Daoy (cell line): ENCODE data around the gene PCNX3. TPM values are rescaled to one million over a fixed set of nuclear protein-coding genes. Genes with fewer than 3 reads are reported as not detected.
"Not testable (repeated sequence)": the region's sequence is repeated elsewhere in the genome, so short reads cannot be mapped to it uniquely, and the experiment has no call there.

Source experiments
- DNase-seq: peaks from one replicate; pipeline ENCODE4 v3.0.0-alpha.2; 2015; ENCODE audit warnings: low read depth
- total RNA-seq: library from RNA; depleted of rRNA; stranded (reverse); fragments of >200 nt; shearing (Covaris generic); gene quantifications from 2 replicates; pipeline ENCODE4 v1.2.3, GENCODE V29; 2014

Gene PCNX3
- total RNA-seq, 1 experiment from 2014 or later: 16.2 TPM

DNA sequence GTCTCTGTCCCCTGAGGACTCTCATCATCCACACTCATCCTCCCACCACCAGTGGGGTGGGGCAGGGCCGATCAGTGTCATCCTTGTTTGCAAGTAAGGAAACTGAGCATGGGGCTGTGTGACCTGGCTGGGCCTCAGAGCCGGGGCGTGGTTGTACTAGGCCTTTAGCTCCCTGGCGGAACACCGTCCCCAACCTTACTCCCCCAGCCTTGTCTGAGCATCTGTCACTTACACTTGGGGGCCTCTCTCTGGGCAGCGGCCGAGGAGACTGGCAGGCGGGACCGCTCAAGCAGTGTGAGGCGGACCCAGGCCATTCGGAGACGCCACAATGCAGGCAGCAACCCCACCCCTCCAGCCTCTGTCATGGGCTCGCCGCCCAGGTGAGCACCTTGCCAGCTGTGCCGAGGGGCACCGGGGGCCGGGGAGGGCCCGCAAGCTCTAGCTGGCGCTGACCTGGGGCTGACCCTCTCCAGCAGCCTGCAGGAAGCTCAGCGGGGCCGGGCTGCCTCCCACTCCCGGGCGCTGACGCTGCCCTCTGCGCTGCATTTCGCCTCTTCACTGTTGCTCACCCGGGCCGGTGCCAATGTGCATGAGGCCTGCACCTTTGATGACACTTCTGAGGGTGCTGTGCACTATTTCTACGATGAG, 3.8 kb downstream of the PCNX3 start:
- DNase-seq: no peak

DNA sequence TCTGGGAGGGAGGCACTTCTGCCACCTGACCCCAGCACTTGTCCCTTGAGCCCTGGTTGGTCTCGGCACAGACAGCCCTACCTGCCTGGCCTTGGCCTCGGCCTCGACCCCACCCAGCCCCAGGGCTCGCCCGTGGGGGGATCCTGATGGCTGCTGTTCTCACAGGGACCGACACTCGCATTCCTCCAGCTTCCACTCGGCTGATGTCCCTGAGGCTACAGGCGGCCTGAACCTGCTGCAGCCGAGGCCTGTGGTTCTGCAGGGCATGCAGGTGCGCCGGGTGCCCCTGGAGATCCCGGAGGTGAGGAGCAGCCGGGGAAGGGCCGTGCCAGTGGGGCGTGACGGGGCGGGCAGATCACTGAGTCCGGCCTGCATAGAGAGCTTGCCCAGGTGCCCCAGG, 5.1 kb downstream of the PCNX3 start:
- no peak for DNase-seq

DNA sequence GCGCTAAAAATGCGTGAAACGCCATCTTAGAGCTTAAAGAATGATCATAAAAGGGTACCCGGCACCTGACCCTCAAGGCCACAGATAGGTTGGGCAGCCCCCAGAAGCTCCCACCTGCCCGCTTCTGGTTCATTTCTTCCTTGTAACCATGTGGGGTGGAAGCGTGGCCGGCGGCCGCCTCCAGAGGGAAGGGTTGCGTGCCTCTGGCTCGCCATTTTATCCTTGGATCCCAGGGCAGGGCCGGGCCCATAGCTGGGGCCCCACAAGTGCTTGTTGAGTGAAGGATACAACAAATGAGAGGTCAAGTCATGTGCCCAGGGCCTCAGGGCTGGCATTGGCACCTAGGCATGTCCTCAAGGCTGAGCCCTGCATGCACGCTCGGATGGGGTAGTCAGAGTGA, 5.9 kb downstream of the PCNX3 start:
- no peak for DNase-seq

DNA sequence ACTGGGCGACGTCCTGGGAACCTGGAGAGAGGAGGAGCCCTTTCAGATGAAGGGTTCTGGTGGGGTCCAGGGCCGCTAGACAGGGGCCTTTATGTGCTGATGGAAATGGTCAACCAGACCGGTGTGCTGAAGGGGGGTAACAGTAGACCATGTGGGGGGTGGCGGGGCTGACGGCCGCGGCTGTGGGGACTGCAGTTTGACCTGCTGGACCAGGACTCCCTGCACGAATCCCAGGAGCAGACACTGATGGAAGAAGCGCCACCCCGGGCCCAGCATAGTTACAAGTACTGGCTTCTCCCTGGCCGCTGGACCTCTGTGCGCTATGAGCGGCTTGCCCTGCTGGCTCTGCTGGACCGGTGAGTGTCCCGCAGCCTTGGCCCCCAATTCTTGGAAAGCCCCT, 6.4 kb downstream of the PCNX3 start:
- DNase-seq: no peak

DNA sequence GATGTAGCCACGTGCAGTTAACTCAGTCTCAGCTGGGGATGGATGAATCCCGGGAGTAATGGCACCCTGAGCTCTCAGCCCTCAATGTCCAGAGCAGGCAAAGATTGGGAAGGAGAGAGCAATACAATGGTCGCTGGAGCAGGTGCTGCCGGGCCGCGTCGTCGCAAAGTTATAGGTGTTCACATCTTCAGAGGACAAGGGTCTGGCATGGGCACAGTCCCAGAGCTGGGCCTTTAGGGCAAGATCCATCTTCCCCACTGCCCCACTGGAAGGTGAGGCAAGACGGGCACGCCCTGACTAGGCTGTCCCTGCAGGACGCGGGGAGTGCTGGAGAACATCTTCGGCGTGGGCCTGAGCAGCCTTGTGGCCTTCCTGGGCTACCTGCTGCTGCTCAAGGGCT, 7.6 kb downstream of the PCNX3 start:
- no peak for DNase-seq

DNA sequence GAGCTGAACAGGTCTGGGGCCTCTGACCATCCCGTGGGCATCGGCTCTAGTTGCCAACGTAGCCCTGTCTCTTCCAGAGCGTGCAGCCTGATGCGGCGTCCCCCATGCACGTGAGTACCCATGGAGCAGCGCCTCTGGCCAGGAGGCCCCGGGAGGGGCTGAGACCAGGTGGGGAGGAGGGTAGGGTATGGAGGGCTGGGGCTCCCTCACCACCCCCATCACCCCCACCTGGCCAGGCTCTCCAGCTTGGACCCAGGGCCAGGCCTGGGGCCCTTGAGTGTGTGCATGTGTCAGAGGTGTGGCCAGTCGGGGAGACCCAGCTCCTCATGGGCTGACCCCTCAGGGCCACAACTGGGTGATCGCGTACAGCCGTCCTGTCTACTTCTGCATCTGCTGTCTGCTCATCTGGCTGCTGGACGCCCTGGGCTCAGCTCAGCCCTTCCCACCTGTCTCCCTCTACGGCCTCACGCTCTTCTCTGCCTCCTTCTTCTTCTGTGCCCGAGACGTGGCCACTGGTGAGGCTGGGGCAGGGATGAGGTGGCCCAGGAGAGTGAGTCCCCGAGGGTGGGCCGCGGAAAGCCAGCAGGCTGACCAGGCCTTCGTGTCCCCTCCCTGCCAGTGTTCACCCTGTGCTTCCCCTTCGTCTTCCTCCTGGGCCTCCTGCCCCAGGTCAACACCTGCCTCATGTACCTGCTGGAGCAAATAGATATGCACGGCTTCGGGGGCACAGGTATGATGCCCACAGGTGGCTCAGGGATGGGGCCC, 8.5 kb downstream of the PCNX3 start:
- no peak for DNase-seq

DNA sequence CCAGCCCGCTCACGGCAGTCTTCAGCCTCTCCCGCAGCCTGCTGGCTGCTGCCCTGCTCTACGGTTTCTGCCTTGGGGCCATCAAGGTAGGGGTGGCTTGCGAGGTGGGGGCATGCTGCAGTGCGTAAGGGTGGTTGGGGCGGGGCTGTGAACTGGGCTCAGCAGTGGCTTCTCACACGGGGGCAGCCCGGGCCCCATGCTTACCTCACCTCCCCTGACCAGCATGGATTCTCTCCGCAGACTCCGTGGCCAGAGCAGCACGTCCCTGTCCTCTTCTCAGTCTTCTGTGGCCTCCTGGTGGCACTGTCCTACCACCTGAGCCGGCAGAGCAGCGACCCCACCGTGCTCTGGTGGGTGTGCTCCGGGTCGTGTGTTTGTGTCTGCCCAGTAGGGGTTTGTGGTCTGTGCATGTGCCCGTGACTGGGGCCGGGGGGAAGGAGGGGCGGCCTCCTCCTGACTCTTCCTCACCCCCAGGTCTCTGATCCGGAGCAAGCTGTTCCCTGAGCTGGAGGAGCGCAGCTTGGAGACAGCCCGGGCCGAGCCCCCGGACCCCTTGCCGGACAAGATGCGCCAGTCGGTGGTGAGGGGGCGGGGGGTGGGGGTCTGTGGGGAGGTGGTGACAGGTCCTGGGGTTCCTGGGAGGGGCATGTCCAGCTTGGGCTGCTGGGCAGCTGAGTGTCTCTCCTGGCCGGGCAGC, 9.5 kb downstream of the PCNX3 start:
- DNase-seq: no peak

DNA sequence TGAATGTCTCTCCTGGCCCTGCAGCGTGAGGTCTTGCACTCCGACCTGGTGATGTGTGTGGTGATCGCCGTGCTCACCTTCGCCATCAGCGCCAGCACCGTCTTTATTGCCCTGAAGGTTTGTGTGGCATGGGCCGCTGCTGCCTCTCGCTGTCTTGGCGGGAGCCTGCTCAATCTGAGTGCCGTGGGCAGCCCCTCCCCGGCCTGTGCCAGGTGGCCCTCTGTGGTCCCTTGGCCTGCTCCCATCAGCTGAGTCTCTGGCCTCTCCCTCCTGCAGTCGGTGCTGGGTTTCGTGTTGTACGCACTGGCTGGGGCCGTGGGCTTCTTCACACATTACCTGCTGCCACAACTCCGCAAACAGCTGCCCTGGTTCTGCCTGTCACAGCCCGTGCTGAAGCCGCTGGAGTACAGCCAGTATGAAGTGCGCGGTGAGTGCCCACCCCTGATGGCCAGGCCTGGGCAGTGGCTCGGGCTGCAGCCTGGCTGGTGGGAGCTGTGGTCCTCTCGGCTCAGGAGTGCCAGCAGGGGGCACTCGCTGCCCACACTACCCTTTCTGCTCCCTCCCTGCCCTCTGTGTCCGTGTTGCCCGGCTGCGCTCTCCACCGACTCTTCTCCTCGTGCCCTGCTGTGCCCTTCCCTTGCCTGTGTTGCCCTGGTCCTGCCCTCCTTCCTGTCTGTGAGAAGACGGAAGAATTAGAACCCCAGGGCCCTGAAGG, 10.2 kb downstream of the PCNX3 start:
- peak; percentile 57 for DNase-seq

DNA sequence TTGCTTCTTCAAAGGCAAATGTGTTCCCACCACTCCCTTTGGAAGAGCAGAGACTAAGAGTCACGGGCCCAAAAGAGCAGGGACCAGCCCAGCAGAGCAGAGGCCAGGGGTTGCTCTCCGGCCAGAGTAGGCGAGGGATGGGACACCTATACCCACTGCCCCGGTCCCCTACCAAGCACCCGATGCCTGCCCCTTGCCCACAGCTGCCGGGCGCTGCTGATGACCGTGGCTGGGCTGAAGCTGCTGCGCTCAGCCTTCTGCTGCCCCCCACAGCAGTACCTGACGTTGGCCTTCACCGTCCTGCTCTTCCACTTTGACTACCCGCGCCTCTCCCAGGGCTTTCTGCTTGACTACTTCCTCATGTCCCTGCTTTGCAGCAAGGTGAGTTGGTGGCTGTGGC, 11.6 kb downstream of the PCNX3 start:
- DNase-seq: no peak

DNA sequence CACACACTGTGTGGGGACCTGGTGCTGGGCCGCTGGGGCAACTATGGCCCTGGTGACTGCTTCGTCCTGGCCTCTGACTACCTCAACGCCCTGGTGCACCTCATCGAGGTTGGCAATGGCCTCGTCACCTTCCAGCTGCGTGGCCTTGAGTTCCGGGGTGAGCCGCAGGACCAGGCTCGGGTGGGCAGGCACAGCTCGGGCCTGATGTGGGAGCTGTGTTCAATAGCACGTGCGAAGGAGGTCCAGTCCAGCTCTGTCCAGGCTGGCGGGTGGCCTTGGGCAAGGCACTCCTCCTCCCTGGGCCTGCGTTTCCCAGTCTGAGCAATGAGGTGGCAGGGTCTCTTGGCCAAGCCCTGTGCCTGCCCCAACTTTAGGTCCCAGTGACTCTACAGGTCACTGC, 14.0 kb downstream of the PCNX3 start:
- DNase-seq: no peak

DNA sequence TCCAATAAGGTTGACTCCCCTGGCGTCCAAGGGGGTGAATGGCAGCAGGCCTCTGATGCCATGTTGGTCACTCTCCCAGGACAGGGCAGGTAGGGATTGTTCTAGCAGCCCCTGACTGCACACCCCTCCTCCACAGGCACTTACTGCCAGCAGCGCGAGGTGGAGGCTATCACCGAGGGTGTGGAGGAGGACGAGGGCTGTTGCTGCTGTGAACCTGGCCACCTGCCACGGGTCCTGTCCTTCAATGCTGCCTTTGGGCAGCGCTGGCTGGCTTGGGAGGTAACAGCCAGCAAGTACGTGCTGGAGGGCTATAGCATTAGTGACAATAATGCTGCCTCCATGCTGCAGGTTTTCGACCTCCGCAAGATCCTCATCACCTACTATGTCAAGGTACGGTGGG, 14.6 kb downstream of the PCNX3 start:
- DNase-seq: no peak

DNA sequence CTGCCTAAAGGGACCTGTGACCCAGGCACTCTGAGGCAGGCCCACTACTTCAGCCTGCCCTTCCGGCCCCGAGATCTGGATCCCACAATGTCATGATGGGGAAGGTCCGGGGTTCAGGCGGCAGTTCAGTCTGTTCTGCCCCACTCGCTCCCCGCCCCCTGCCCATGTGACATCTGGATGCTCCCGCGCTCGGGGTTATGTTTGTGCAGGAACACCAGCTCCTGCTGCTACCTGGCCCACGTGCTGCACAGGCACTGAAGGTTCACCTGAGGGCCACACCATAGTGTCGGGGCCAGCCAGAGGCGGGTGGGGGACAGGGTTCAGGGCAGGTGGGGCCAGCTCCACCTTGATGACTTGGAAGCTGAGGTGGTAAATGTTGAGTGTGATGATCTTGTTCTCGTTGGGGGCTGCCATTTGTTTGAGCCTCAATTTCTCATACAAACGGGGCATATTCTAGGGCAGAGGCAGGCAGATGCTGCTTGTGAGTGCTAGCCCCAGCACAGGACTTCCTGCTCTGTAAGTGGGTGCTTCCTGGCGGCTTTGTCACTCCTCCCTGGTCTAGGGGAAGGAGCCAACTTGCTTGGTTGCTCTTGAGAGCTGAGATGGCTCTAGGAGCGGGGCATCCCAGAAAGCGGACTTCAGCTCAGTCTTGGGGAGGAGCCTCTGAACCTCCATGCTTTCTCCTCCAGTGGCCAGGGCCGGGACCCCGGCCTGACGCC, 18.0 kb downstream of the PCNX3 start:
- no peak for DNase-seq

DNA sequence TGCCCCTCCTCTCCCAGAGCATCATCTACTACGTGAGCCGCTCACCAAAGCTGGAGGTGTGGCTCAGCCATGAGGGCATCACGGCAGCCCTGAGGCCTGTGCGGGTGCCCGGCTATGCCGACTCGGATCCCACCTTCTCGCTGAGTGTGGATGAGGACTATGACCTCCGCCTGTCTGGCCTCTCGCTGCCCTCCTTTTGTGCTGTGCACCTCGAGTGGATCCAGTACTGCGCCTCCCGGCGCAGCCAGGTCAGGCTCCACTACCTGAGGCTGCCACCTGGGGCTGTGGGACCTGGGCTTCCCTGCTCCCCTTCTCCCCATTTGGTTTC, 18.5 kb downstream of the PCNX3 start:
- DNase-seq: no peak

DNA sequence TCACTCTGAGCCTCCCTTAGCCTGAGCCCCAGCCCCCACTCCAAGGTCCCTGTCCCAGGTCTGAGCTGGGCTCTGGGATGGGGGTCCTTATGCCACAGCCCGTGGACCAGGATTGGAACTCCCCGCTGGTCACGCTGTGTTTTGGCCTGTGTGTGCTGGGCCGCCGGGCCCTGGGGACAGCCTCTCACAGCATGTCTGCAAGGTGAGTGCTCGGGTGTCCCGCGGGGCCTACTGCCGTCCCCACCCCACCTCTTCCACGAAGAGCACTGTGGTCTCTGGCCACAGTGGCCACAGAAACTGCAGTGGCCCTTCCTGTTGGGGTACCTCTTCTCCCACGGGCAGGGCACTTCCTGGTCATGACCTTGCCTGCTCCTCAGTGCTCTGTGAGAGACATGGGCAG, 18.9 kb downstream of the PCNX3 start:
- DNase-seq: no peak

DNA sequence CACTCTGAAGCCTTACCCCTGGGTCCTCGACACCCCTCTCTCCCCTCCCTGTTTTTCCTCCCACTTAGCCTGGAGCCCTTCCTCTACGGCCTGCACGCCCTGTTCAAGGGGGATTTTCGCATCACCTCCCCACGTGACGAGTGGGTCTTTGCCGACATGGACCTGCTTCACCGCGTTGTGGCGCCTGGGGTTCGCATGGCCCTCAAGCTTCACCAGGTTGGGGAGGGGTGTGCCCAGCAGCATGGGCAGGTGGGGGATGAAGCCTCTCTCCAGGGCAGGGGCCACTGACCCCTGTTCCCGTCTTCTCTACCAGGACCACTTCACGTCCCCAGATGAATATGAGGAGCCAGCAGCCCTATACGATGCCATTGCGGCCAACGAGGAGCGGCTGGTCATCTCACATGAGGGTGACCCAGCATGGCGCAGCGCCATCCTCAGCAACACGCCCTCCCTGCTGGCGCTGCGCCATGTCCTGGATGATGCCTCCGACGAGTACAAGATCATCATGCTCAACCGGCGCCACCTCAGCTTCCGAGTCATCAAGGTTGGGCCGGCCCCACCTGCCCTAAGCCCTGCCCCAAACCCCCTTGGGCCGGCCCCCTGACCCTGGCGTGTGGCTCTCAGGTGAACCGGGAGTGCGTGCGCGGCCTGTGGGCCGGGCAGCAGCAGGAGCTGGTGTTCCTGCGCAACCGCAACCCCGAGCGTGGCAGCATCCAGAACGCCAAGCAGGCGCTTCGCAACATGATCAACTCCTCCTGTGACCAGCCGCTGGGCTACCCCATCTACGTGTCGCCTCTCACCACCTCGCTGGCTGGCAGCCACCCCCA, 19.5 kb downstream of the PCNX3 start:
- no peak for DNase-seq

DNA sequence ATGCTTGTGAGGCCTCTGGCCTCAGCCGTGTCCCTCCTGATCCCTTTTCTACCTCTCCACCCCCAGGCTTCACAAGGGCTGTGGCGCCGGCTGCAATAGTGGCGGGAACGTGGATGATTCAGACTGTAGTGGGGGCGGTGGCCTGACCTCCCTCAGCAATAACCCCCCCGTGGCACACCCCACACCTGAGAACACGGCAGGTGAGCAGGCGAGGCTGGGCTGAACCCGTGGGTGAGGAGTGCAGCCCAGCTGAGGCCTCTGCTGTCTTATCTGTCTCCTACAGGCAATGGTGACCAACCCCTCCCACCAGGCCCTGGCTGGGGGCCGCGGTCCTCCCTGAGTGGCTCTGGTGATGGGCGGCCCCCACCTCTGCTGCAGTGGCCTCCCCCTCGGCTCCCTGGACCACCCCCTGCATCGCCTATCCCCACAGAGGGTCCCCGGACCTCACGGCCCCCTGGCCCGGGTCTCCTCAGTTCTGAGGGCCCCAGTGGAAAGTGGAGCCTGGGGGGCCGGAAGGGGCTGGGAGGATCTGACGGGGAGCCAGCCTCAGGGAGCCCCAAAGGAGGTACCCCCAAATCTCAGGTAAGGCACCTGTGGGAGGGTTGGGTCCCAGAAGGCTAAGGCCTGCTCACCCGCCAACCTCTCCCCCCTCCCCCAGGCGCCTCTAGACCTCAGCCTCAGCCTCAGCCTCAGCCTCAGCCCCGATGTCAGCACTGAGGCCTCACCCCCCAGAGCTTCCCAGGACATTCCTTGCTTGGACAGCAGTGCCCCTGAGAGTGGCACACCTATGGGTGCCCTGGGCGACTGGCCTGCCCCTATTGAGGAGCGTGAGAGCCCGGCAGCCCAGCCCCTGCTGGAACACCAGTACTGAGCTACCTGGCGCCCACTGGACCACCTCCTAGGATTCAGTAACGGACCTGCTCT, 20.8 kb downstream of the PCNX3 start:
- DNase-seq: no peak

DNA sequence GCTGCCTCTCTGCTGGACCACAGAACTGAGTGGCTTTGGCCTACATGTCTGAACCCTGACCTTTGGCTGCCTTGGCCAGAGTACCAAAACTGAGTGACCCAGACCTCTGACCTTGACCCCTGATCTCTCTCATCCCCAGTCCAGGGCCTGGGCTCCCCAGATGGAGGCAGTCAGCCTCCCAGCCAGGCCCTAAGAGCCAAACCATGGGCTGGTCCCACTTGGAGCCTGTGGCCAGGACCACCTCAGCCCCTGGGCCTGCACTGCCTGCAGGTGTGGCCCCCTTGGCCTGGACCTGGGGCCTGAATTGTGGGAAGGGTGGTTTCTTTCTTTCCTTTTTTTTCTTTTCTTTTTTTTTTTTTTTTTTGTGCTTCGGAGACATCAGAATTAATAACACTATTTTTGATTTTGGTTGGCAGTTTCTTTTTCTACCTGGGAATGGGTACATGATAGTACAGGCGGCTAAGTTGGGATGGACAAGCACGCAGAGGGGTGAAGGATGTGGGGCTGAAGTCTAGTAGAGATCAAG, 21.5 kb downstream of the PCNX3 start:
- DNase-seq: no peak

DNA sequence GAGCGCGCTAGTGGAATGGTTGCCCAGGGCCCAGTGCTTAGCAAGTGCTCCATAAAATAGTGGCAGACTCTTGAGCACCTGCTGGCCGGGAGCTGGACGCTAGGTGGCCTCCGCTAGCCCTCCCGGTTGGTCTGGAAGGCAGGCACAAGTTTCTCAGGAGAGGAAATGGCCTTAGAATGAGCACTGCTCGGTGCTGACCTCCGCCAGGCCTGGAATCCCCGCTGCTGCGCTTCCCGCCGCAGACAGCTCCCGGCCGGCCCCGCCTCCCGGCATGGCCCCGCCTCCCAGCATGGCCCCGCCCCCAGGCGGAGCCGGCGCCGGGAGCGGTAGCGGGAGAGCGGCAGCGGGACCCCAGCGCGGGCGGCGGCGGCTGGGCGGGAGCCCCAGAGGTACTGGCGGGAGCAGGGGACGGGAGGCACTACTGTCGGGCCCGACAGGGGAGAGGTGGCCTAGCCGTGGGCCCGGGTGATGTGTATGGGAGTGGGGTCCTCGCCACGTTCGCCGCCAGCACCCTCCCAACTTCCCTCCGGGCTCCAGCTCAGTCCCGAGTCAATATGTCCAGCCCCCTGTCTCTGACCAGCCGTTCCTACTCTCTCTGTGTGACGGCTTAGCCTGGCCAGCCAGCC, 22.3 kb downstream of the PCNX3 start, which contains the start of gene SIPA1:
TSS of gene SIPA1 (plus strand) at position 308 of the 626 bp plus-strand sequence. CDS start 2,821 bp downstream, outside the sequence.
- peak; percentile 90 for DNase-seq

DNA sequence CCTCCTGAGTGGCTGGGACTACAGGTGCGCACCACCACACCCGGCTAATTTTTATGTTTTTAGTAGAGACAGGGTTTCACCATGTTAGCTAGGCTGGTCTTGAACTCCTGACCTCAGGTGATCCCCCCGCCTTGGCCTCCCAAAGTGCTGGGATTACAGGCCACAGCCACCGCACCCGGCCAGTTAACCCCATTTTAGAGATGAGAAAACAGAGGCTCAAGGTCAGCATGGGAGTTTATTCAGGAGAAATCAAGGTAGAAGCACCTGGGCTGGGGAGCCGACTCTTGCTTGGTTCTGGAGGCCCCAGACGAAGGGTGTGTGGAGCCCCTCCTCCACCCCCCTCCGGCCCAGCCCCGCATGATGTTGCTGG, 23.6 kb downstream of the PCNX3 start:
- DNase-seq: not testable (repeated sequence)
